ENCODE measurements around the gene PLBD2. TPM values are rescaled to one million over a fixed set of nuclear protein-coding genes. Genes with fewer than 3 reads are reported as not detected.

Gene PLBD2
- total RNA-seq, 1 donor from 2014 or later: 37.8 TPM

DNA sequence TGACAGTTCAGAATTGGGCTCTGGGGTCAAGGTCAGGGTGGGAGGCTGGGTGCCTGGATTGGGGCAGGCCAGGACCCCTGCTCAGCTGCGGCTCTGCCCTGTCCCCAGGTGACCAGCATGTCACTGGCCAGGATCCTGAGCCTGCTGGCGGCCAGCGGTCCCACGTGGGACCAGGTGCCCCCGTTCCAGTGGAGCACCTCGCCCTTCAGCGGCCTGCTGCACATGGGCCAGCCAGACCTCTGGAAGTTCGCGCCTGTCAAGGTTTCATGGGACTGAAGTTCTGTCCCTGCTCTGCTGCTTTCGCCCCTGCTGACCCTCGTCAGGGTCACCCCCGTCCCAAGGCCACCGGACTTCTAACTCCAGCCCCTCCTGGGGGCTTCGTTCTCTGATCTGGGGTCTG is 30.0 kb downstream of the PLBD2 start:
- peaks cover under 1% of the 10 kb centered on the region for H3K9me3 Mint-ChIP-seq
- no peaks in the 10 kb centered on the region for H3K4me1 Mint-ChIP-seq
- DNase-seq (ENCODE audit: low spot score in 2 of 2, unreplicated experiment in 2 of 2): no peak
- no peaks in the 10 kb centered on the region for H3K27me3 Mint-ChIP-seq (ENCODE audit: low read depth)
- peaks cover 17% of the 10 kb centered on the region for H3K36me3 Mint-ChIP-seq
- H3K4me3 Mint-ChIP-seq: no peak overlapping the region
- H3K27ac Mint-ChIP-seq: no peak overlapping the region
- TF ChIP-seq, protein P1, sequence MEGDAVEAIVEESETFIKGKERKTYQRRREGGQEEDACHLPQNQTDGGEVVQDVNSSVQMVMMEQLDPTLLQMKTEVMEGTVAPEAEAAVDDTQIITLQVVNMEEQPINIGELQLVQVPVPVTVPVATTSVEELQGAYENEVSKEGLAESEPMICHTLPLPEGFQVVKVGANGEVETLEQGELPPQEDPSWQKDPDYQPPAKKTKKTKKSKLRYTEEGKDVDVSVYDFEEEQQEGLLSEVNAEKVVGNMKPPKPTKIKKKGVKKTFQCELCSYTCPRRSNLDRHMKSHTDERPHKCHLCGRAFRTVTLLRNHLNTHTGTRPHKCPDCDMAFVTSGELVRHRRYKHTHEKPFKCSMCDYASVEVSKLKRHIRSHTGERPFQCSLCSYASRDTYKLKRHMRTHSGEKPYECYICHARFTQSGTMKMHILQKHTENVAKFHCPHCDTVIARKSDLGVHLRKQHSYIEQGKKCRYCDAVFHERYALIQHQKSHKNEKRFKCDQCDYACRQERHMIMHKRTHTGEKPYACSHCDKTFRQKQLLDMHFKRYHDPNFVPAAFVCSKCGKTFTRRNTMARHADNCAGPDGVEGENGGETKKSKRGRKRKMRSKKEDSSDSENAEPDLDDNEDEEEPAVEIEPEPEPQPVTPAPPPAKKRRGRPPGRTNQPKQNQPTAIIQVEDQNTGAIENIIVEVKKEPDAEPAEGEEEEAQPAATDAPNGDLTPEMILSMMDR (IDR thresholded peaks at IDR 0.05; ENCODE audit: unreplicated experiment): no peak

DNA sequence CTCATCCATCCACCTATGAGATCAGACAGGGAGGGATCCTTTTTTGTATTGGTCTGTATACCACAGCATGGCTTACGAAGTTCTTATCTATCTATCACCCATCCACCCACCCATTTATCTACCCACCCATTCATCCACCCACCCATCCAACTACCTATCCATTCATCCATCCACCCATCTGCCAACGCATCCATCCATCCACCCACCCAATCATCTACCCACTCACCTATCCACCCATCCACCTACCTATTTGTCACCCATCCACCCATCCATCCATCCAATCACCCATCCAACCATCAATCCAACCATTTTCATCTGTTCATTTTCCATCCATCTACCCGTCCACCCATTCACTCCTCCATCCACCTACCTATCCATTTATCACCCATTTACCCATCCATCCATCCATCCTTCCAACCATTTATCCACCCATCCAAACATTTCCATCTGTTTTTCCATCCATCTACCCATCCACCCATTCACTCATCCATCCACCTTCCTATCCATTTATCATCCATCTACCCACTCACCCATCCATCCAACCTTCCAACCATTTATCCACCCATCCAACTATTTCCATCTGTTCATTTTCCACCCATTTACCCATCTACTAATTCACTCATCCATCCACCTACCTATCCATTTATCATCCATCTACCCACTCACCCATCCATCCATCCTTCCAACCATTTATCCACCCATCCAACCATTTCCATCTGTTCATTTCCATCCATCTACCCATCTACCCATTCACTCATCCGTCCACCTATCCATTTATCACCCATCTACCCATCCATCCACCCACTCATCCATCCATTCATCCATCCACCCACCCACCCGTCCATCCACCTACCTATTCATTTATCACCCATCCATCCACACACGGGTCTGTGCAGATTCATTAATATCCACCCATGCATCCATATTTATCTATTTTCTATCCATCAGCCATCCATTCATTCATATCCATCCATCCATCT is 32.0 kb downstream of the PLBD2 start:
- no peak overlapping the region for H3K4me3 Mint-ChIP-seq
- no peak overlapping the region for H3K27ac Mint-ChIP-seq
- no peak for DNase-seq (ENCODE audit: low spot score in 2 of 2, unreplicated experiment in 2 of 2)
- TF ChIP-seq, protein P1 (IDR thresholded peaks at IDR 0.05; ENCODE audit: unreplicated experiment): no peak
- no peaks in the 10 kb centered on the region for H3K4me1 Mint-ChIP-seq
- no peaks in the 10 kb centered on the region for H3K27me3 Mint-ChIP-seq (ENCODE audit: low read depth)
- peaks cover 7% of the 10 kb centered on the region for H3K36me3 Mint-ChIP-seq
- H3K9me3 Mint-ChIP-seq: peaks cover 4% of the 10 kb centered on the region

DNA sequence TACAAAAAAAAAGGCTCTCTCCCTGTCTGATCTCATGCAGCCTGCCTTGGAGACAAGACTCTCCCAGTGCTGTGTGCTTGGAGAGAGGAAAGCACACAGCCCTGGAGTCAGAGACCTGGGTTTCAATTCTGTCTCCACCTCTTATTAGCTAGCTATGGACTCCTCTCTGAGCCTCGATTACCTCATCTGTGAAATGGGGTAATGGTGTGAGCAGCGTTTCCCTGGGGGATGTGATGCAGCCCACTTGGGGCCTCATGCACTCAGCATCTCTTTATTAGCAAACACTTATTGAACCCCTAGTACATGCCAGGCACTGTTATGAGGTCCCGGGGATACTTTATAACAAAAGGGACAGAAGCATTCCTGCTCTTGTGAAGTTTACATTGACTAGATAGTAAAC is 32.8 kb downstream of the PLBD2 start:
- no peaks in the 10 kb centered on the region for H3K4me1 Mint-ChIP-seq
- TF ChIP-seq, protein P1 (IDR thresholded peaks at IDR 0.05; ENCODE audit: unreplicated experiment): no peak
- H3K27me3 Mint-ChIP-seq (ENCODE audit: low read depth): no peaks in the 10 kb centered on the region
- no peak for DNase-seq (ENCODE audit: low spot score in 2 of 2, unreplicated experiment in 2 of 2)
- H3K9me3 Mint-ChIP-seq: peaks cover 4% of the 10 kb centered on the region
- no peak overlapping the region for H3K4me3 Mint-ChIP-seq
- no peak overlapping the region for H3K27ac Mint-ChIP-seq
- H3K36me3 Mint-ChIP-seq: peaks cover 4% of the 10 kb centered on the region

DNA sequence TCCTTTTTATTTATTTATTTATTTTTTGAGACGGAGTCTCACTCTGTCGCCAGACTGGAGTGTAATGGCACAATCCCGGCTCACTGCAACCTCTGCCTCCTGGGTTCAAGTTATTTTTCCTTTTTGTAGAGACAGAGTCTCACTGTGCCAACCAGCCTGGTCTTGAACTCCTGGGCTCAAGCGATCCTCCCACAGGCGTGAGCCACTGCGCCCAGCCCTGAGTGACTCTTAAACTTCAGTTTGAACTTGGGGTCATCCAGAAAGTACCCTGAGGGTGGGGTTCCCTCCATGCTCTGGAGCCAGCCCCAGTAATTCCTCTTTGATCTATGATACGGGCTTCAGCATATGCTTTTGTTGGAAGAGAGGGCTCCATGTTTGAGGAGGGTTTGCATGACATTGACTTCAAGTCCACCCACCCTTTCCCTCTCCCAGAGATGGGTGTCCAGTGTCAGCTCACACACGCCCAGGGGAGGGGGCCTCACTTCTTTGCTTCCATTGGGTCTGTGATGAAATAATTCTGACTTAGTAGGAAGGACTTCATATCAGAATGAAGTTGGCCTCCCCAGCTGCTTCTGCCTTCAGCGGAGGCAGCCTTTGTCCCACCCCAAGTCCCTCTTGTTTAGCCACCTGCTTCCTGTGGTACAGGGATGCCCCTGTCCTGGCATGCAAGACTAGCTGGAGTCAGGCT is 33.4 kb downstream of the PLBD2 start:
- H3K27me3 Mint-ChIP-seq (ENCODE audit: low read depth): no peaks in the 10 kb centered on the region
- H3K36me3 Mint-ChIP-seq: peaks cover 4% of the 10 kb centered on the region
- no peak overlapping the region for H3K4me3 Mint-ChIP-seq
- peaks cover 4% of the 10 kb centered on the region for H3K9me3 Mint-ChIP-seq
- no peak for DNase-seq (ENCODE audit: low spot score in 2 of 2, unreplicated experiment in 2 of 2)
- no peaks in the 10 kb centered on the region for H3K4me1 Mint-ChIP-seq
- TF ChIP-seq, protein P1 (IDR thresholded peaks at IDR 0.05; ENCODE audit: unreplicated experiment): no peak
- no peak overlapping the region for H3K27ac Mint-ChIP-seq

DNA sequence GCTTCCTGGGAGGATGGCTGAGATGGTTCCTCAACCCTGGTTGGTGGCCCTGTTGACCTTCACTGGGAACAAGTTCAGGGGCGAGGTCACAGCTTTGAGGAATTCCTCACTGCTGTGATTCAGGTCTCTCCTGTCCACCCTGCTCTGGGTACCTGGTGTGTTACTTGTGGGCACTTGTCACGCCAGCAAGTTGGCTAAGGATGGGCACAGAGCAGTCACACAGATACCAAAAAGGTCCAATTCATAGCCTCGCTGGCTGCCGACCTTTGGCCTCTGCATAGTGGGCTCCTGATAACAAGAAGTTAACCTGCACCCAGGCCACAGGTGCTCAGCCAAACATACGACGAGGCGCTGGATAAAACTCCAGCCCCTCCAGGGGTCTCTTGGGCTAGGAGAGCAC is 34.1 kb downstream of the PLBD2 start:
- H3K4me1 Mint-ChIP-seq: no peaks in the 10 kb centered on the region
- no peak for DNase-seq (ENCODE audit: low spot score in 2 of 2, unreplicated experiment in 2 of 2)
- no peak overlapping the region for H3K4me3 Mint-ChIP-seq
- peaks cover 4% of the 10 kb centered on the region for H3K36me3 Mint-ChIP-seq
- peaks cover 4% of the 10 kb centered on the region for H3K27me3 Mint-ChIP-seq (ENCODE audit: low read depth)
- no peak overlapping the region for H3K27ac Mint-ChIP-seq
- peaks cover 4% of the 10 kb centered on the region for H3K9me3 Mint-ChIP-seq
- TF ChIP-seq, protein P1 (IDR thresholded peaks at IDR 0.05; ENCODE audit: unreplicated experiment): no peak

Measured in mesothelial cell of epicardium (in vitro differentiated cells).